SK-N-SH treated with all-trans-retinoic acid at 6 μM for 48 hours (cell line): ENCODE data around the gene STARD3.

Experiments used
- ATAC-seq: fragments of 200-7000 bp; cut with Tn5 transposase; 3 replicates; pipeline ENCODE4 v1.9.1; 2020; ENCODE audit warnings: mild to moderate bottlenecking, moderate library complexity
- ARNTL ChIP-seq: fragments of 450-650 bp; formaldehyde crosslinking; IDR thresholded peaks from 2 replicates; pipeline ENCODE4 v1.5.0; 2020; ENCODE audit warnings: low read depth, mild to moderate bottlenecking, moderate library complexity, borderline replicate concordance
- BACH2 ChIP-seq: fragments of 250-450 bp; sonication (Bioruptor Pico); IDR thresholded peaks from 2 replicates; pipeline ENCODE4 v1.9.0; 2021; ENCODE audit warnings: mild to moderate bottlenecking, borderline replicate concordance
- GLIS3 ChIP-seq: fragments of 250-450 bp; sonication (Bioruptor Pico); IDR thresholded peaks from 2 replicates; pipeline ENCODE4 v1.5.0; 2020; ENCODE audit warnings: mild to moderate bottlenecking, moderate library complexity
- OSR1 ChIP-seq: fragments of 250-450 bp; sonication (Bioruptor Pico); IDR thresholded peaks from 2 replicates; pipeline ENCODE4 v1.8.0; 2022; ENCODE audit warnings: moderate library complexity, mild to moderate bottlenecking, inconsistent platforms
- RARB ChIP-seq: fragments of 250-450 bp; sonication (Bioruptor Pico); IDR thresholded peaks from 2 replicates; pipeline ENCODE4 v1.8.0; 2021; ENCODE audit warnings: mild to moderate bottlenecking, moderate library complexity
- TCF4 ChIP-seq: fragments of 250-450 bp; sonication (Bioruptor Pico); IDR thresholded peaks from 2 replicates; pipeline ENCODE4 v1.8.0; 2021; ENCODE audit warnings: mild to moderate bottlenecking, moderate library complexity, borderline replicate concordance
- TF ChIP-seq, protein P1 (sequence below): fragments of 250-450 bp; sonication (Bioruptor Pico); IDR thresholded peaks from 2 replicates; pipeline ENCODE4 v1.8.0; 2020; ENCODE audit warnings: mild to moderate bottlenecking, moderate library complexity, borderline replicate concordance

STARD3 gene

DNA sequence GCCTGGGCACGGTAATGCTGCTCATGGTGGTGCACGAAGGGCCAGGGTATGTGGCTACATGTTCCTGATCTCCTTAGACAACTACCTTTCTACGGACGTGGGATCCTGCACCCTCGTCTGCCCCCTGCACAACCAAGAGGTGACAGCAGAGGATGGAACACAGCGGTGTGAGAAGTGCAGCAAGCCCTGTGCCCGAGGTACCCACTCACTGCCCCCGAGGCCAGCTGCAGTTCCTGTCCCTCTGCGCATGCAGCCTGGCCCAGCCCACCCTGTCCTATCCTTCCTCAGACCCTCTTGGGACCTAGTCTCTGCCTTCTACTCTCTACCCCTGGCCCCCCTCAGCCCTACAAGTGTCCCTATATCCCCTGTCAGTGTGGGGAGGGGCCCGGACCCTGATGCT is 74.9 kb downstream of the STARD3 start:
- TF ChIP-seq BACH2 (CRISPR knock-in tag) = no peak
- TF ChIP-seq, protein P1, sequence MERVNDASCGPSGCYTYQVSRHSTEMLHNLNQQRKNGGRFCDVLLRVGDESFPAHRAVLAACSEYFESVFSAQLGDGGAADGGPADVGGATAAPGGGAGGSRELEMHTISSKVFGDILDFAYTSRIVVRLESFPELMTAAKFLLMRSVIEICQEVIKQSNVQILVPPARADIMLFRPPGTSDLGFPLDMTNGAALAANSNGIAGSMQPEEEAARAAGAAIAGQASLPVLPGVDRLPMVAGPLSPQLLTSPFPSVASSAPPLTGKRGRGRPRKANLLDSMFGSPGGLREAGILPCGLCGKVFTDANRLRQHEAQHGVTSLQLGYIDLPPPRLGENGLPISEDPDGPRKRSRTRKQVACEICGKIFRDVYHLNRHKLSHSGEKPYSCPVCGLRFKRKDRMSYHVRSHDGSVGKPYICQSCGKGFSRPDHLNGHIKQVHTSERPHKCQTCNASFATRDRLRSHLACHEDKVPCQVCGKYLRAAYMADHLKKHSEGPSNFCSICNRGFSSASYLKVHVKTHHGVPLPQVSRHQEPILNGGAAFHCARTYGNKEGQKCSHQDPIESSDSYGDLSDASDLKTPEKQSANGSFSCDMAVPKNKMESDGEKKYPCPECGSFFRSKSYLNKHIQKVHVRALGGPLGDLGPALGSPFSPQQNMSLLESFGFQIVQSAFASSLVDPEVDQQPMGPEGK (CRISPR knock-in tag) = no peak
- TF ChIP-seq GLIS3 = no peak
- TF ChIP-seq TCF4 = no peak
- no peak for TF ChIP-seq RARB (CRISPR knock-in tag)
- no peak for TF ChIP-seq OSR1 (CRISPR knock-in tag)
- TF ChIP-seq ARNTL = no peak
- ATAC-seq = no peak
